K562 (cell line): Measurements from ENCODE around the gene PYGL. TPM values are rescaled to one million over a fixed set of nuclear protein-coding genes. Genes with fewer than 3 reads are reported as not detected.
"Not testable (repeated sequence)": the region's sequence is repeated elsewhere in the genome, so short reads cannot be mapped to it uniquely, and the experiment has no call there.

Experiments used
- ATAC-seq: fragments of 200-7000 bp; cut with Tn5 transposase; 3 replicates; pipeline ENCODE4 v1.9.1; 2020; ENCODE audit warnings: moderate library complexity
- BruUV-seq: library from RNA; stranded (reverse); fragments of 400-500 nt; replicated peaks from 2 replicates; lab custom pipeline; 2021; lab: Mats Ljungman, UMichigan
- CTCF ChIA-PET: fragments of 300-600 bp; formaldehyde crosslinking; extraction: SDS; loops from one replicate; lab custom pipeline; 2021; ENCODE audit warnings: low intra/inter-chr PET ratio; lab: Yijun Ruan, JAX
- POLR2A ChIA-PET: fragments of 300-600, 350-650 bp; sonication (Branson Sonifier 250); formaldehyde crosslinking; extraction: SDS; loops from one replicate; lab custom pipeline; 2021; ENCODE audit warnings: antibody characterized with exemption, inconsistent platforms; lab: Yijun Ruan, JAX
- DNase-seq, 4 experiments: peaks; one replicate each; pipeline versions ENCODE4 v3.0.0 to v3.0.0-alpha.2; 2011 to 2018; ENCODE audit warnings: low spot score in 3 of 4, mixed read lengths in 3 of 4; ENCODE audit errors: extremely low read depth in 1 of 4
- FAIRE-seq: peaks from 2 replicates; lab custom pipeline; 2011; peaks lifted over from hg19 to GRCh38; lab: Jason Lieb, UNC
- H2AFZ ChIP-seq: 2 replicates; pipeline ENCODE4 v1.6.0; 2011; ENCODE audit warnings: low read depth, low read length, control low read depth, inconsistent platforms
- H3K27ac ChIP-seq: fragments of 200-600 bp; 3 replicates; pipeline ENCODE4 v1.8.0; 2011; ENCODE audit warnings: low read depth, mild to moderate bottlenecking, control low read depth, inconsistent platforms, low read length, moderate library complexity, mixed read lengths; ENCODE audit errors: extremely low read depth
- H3K27me3 ChIP-seq, 2 experiments: fragments of 300-600 bp in 1 of 2; 2 replicates in 1 of 2; 3 replicates in 1 of 2; pipeline versions ENCODE4 v1.6.0 to v1.8.0; 2011; ENCODE audit warnings: inconsistent platforms in 2 of 2, low read length in 2 of 2, mild to moderate bottlenecking in 1 of 2, mixed read lengths in 1 of 2, moderate library complexity in 1 of 2; ENCODE audit not compliant: control insufficient read depth in 2 of 2, insufficient read depth in 2 of 2
- H3K36me3 ChIP-seq: fragments of 300-600 bp; 3 replicates; pipeline ENCODE4 v1.8.0; 2011; ENCODE audit warnings: mild to moderate bottlenecking, low read length, inconsistent platforms; ENCODE audit not compliant: control insufficient read depth, insufficient read depth
- H3K4me1 ChIP-seq, 2 experiments: fragments of 200-600 bp in 1 of 2; replicated peaks in 1 of 2; 2 replicates in 1 of 2; 3 replicates in 1 of 2; pipeline versions ENCODE4 v1.5.1 to v1.8.0; 2011; ENCODE audit warnings: inconsistent platforms in 2 of 2, low read length in 2 of 2, mild to moderate bottlenecking in 1 of 2, mixed read lengths in 1 of 2, moderate library complexity in 1 of 2; ENCODE audit not compliant: control insufficient read depth in 2 of 2, insufficient read depth in 2 of 2
- H3K4me2 ChIP-seq: 2 replicates; pipeline ENCODE4 v1.6.1; 2011; ENCODE audit warnings: low read length, control low read depth, inconsistent platforms, mixed read lengths; ENCODE audit not compliant: insufficient read depth
- H3K4me3 ChIP-seq: fragments of 200-600 bp; sonication (generic), shearing (Covaris generic); 2 replicates; pipeline ENCODE4 v1.5.1; 2016; ENCODE audit warnings: control low read depth, inconsistent platforms
- H3K79me2 ChIP-seq: fragments of 200-600 bp; 3 replicates; pipeline ENCODE4 v1.8.0; 2011; ENCODE audit warnings: low read length, inconsistent platforms; ENCODE audit not compliant: control insufficient read depth, insufficient read depth
- H3K9ac ChIP-seq, 2 experiments: 2 replicates each; pipeline versions ENCODE4 v1.6.0 to v1.6.1; 2011; ENCODE audit warnings: low read depth in 2 of 2, low read length in 2 of 2, control low read depth in 1 of 2, inconsistent platforms in 1 of 2, mild to moderate bottlenecking in 1 of 2, mixed read lengths in 1 of 2; ENCODE audit not compliant: insufficient read depth in 1 of 2
- H3K9me1 ChIP-seq: one replicate; pipeline ENCODE4 v1.6.0; 2011; ENCODE audit warnings: inconsistent platforms, mild to moderate bottlenecking, low read length, moderate library complexity; ENCODE audit not compliant: control insufficient read depth, insufficient read depth
- H3K9me3 ChIP-seq: replicated peaks from 2 replicates; pipeline ENCODE4 v1.5.1; 2011; ENCODE audit warnings: low read depth, low read length, inconsistent platforms; ENCODE audit not compliant: control insufficient read depth, insufficient read depth
- H4K20me1 ChIP-seq: replicated peaks from 2 replicates; pipeline ENCODE4 v1.6.1; 2011; ENCODE audit warnings: low read length, inconsistent platforms, mixed read lengths; ENCODE audit not compliant: control insufficient read depth, insufficient read depth
- ZBTB33 ChIP-seq: sonication (generic); formaldehyde crosslinking; IDR thresholded peaks from 2 replicates; pipeline ENCODE4 v1.8.1; 2023; ENCODE audit warnings: mild to moderate bottlenecking, missing genetic modification reagents
- WGBS: fragments of 100-300 bp; shearing (Covaris generic); methylation state at CpG from one replicate; pipeline ENCODE4 v1.1.6; 2016; ENCODE audit warnings: low coverage, mixed read lengths; ENCODE audit not compliant: insufficient coverage; ENCODE audit errors: missing lambda C conversion rate; 5-methylcytosine and 5-hydroxymethylcytosine counted together
- in situ Hi-C: fragments of 300-500 bp; cut with MboI; formaldehyde crosslinking; loops from 4 replicates; pipeline ENCODE4 v1.15.0; 2018; ENCODE audit warnings: inconsistent platforms, mixed read lengths
- intact Hi-C: fragments of 100-400 bp; cut with micrococcal nuclease; formaldehyde crosslinking; loops from 2 replicates; pipeline ENCODE4 v1.14.2; 2022
- polyA plus RNA-seq, 8 experiments: library from polyadenylated mRNA; depleted of rRNA in 4 of 8; stranded (reverse) in 5 of 8; unstranded in 3 of 8; fragments of >200 nt; fragmentation: Nextera tagmentation in 2 of 8; fragmentation: Illumina TruSeq in 1 of 8; extraction: Ambion mirVana in 2 of 8; extraction: Trizol in 1 of 8; gene quantifications; 2 replicates each; pipeline versions ENCODE4 v1.2.1 to v1.2.3, GENCODE V29; 2011 to 2014; ENCODE audit warnings: inconsistent platforms in 1 of 8, missing spikeins in 1 of 8
- total RNA-seq, 7 experiments: library from RNA; depleted of rRNA in 6 of 7; stranded (reverse); fragments of >200 nt in 6 of 7; fragmentation: Illumina TruSeq in 2 of 7; extraction: Trizol in 2 of 7; gene quantifications; 2 replicates each; pipeline versions ENCODE4 v1.2.1 to v1.2.3, GENCODE V29; 2011 to 2021; ENCODE audit warnings: low replicate concordance in 1 of 7

The PYGL gene
- total and polyA plus RNA-seq, 9 of the 15 experiments (the other 6 are each of a cell fraction or from before 2014, with no cell fraction given) = 3.5 to 17.9 (median 13.1) TPM

- FAIRE-seq, CTCF ChIA-PET, POLR2A ChIA-PET, H3K4me2 ChIP-seq, ATAC-seq, H3K9me3 ChIP-seq, DNase-seq, H3K9me1 ChIP-seq, H3K27me3 ChIP-seq, H4K20me1 ChIP-seq, H3K36me3 ChIP-seq, H3K27ac ChIP-seq, H2AFZ ChIP-seq, H3K79me2 ChIP-seq, BruUV-seq, in situ Hi-C loops, H3K9ac ChIP-seq, H3K4me3 ChIP-seq: not testable (repeated sequence)
- intact Hi-C loops = loop anchor here (5.0 to 10.0 kb wide), 3 partner anchors 79 to 268 kb away; no protein-coding TSS in a partner anchor
- WGBS = 67% methylated on average over 3 of the region's 32 CpGs
- peak; percentile 13; the same call in 1 of the 2 replicates for TF ChIP-seq ZBTB33 (CRISPR knock-in tag)
- peaks cover 0 to 12% of the 10 kb centered on the region in 2 experiments; a peak in 3 of 5 replicates for H3K4me1 ChIP-seq
Measured at GRCh38 chr14:50956421-50956820, 12.1 kb upstream of the PYGL start.
